ENCODE results near the gene PDXDC1. TPM values are rescaled to one million over a fixed set of nuclear protein-coding genes. Genes with fewer than 3 reads are reported as not detected.
A peak's percentile ranks its signal among the peaks of the same experiment; 100 is the strongest.

The PDXDC1 gene
- total RNA-seq, 2 donors from 2014 or later: 253 to 267 TPM

DNA sequence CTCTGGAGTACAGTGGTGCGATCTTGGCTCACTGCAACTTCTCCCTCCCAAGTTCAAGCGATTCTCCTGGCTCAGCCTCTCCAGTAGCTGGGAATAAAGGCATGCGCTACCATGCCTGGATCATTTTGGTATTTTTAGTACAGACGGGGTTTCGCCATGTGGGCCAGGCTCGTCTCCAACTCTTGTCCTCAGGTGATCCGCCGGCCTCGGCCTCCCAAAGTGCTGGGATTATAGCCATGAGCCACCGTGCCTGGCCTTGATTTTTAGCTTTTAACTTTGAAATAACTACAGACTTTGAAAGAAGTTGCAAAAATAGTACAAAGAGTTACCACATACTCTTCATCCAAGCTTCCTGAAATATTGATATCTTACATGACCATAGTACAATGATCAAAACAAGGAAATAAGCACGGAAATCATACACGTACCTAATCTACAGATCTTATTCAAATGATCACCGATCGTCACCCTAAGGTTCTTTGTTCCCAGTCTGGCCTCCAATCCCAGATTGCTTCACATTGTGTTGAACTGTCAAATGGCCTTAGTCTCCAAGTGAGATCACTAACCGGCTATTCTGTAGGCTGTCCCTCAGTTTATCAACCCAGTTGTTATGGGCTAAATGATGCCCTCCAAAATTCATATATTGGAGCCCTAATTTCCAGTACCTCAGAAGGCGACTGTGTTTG lies 19.1 kb upstream of the PDXDC1 start:
- H3K9me3 ChIP-seq: no peaks in the 10 kb centered on the region
- no peak for TF ChIP-seq CTCF (IDR thresholded peaks at IDR 0.05)
- H3K36me3 ChIP-seq: no peaks in the 10 kb centered on the region
- H3K4me3 ChIP-seq: no peak overlapping the region
- intact Hi-C loops (cut with DNase I): no loop called here
- no peak overlapping the region for H3K9ac ChIP-seq (ENCODE audit: low read depth in 2 of 2, low read length in 2 of 2)
- peak; percentile 13 for DNase-seq
- H3K27ac ChIP-seq: no peak overlapping the region
- no peaks in the 10 kb centered on the region for H3K27me3 ChIP-seq
- H3K4me1 ChIP-seq: peaks cover 5% of the 10 kb centered on the region

DNA sequence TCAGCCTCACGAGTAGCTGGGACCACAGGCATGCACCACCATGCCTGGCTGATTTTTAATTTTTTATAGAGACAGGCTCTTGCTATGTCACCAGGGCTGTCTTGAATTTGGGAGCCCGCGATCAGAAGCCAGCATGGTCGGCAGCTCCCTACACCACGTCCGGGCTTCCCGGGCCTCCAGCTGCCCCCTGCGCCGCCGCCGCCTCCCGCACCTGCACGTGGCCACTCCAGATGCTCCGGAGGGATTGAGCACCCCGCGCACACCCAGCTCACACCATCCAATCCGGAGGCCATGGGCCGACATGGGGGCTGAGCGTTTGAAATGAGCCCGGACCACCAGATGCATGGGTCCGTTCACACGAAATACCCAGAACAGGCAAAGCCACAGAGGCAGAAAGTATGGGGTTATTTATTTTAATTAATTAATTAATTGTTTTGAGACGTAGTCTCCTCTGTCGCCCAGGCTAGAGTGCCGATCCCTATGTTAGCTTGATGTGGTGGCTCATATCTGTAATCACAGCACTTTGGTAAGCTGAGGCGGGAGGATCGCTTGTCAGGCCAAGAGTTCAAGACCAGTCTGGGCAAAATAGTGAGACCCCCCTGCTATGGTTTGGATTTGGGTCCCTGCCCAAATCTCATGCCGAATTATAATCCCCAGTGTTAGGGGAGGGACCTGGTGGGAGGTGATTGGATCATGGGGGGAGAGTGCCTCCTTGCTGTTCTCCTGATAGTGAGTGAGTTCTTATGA lies 17.1 kb upstream of the PDXDC1 start:
- intact Hi-C loops (cut with DNase I): no loop called here
- DNase-seq: no peak
- Histone ChIP-seq H3K9me3 (no peaks in the 10 kb centered on the region), H3K27ac (no peak overlapping the region), H3K36me3 (no peaks in the 10 kb centered on the region), H3K4me3 (no peak overlapping the region), H3K4me1 (peaks cover 5% of the 10 kb centered on the region), H3K27me3 (no peaks in the 10 kb centered on the region), H3K9ac (ENCODE audit: low read depth in 2 of 2, low read length in 2 of 2) (no peak overlapping the region)
- TF ChIP-seq CTCF (IDR thresholded peaks at IDR 0.05): no peak

GRCh38 chr16:14958323-14958600 lies 16.6 kb upstream of the PDXDC1 start:
- H3K4me3 ChIP-seq: no peak overlapping the region
- H3K27ac ChIP-seq: no peak overlapping the region
- H3K36me3 ChIP-seq: no peaks in the 10 kb centered on the region
- DNase-seq: no peak
- H3K27me3 ChIP-seq: no peaks in the 10 kb centered on the region
- intact Hi-C loops (cut with DNase I): no loop called here
- no peaks in the 10 kb centered on the region for H3K9me3 ChIP-seq
- TF ChIP-seq CTCF (IDR thresholded peaks at IDR 0.05): no peak
- no peak overlapping the region for H3K9ac ChIP-seq (ENCODE audit: low read depth in 2 of 2, low read length in 2 of 2)
- peaks cover 5% of the 10 kb centered on the region for H3K4me1 ChIP-seq

GRCh38 chr16:14958970-14959369 lies 15.9 kb upstream of the PDXDC1 start:
- Histone ChIP-seq H3K27ac (no peak overlapping the region), H3K4me3 (no peak overlapping the region), H3K27me3 (no peaks in the 10 kb centered on the region), H3K4me1 (peaks cover 5% of the 10 kb centered on the region), H3K9ac (ENCODE audit: low read depth in 2 of 2, low read length in 2 of 2) (no peak overlapping the region), H3K36me3 (no peaks in the 10 kb centered on the region), H3K9me3 (no peaks in the 10 kb centered on the region)
- intact Hi-C loops (cut with DNase I): no loop called here
- DNase-seq: no peak
- no peak for TF ChIP-seq CTCF (IDR thresholded peaks at IDR 0.05)

- Histone ChIP-seq H3K4me3 (no peak overlapping the region), H3K4me1 (peaks cover 3% of the 10 kb centered on the region), H3K9me3 (no peaks in the 10 kb centered on the region), H3K36me3 (no peaks in the 10 kb centered on the region), H3K9ac (ENCODE audit: low read depth in 2 of 2, low read length in 2 of 2) (no peak overlapping the region), H3K27me3 (no peaks in the 10 kb centered on the region), H3K27ac (no peak overlapping the region)
- TF ChIP-seq CTCF (IDR thresholded peaks at IDR 0.05): no peak
- no peak for DNase-seq
- intact Hi-C loops (cut with DNase I): no loop called here
Observed at GRCh38 chr16:14961405-14962186, 13.2 kb upstream of the PDXDC1 start.
